GM12872 (cell line): ENCODE results near the gene NTF4.

Experiments
- CTCF ChIP-seq: IDR thresholded peaks from 3 replicates; pipeline ENCODE4 v1.5.1; 2011; ENCODE audit warnings: low read depth, mild to moderate bottlenecking, low read length, moderate library complexity; ENCODE audit not compliant: insufficient read depth

The NTF4 gene

GRCh38 chr19:49107625-49108459 is 43.2 kb upstream of the NTF4 start:
- TF ChIP-seq CTCF: no peak

GRCh38 chr19:49106648-49107135 is 42.1 kb upstream of the NTF4 start:
- TF ChIP-seq CTCF: peak; percentile 91

- TF ChIP-seq CTCF: no peak
Measured at GRCh38 chr19:49104229-49104864, 39.7 kb upstream of the NTF4 start.

- TF ChIP-seq CTCF: no peak
Measured at GRCh38 chr19:49103331-49104085, 38.9 kb upstream of the NTF4 start.

GRCh38 chr19:49102303-49102702 is 37.7 kb upstream of the NTF4 start:
- no peak for TF ChIP-seq CTCF

- TF ChIP-seq CTCF: no peak
Measured at GRCh38 chr19:49101160-49101559, 36.5 kb upstream of the NTF4 start.

- TF ChIP-seq CTCF: no peak
Measured at GRCh38 chr19:49098795-49099194, 34.2 kb upstream of the NTF4 start.
